Cerebellar nuclear complex (tissue), 1 donor: Measurements from ENCODE around the gene PTPRZ1.

Source experiments
- DNase-seq, 2 experiments: peaks; one replicate each; lab custom pipeline; 2025; lab: John Stamatoyannopoulos, UW

Gene PTPRZ1

GRCh38 chr7:122055073-122055472, 182.1 kb downstream of the PTPRZ1 start:
- no peak for DNase-seq

DNA sequence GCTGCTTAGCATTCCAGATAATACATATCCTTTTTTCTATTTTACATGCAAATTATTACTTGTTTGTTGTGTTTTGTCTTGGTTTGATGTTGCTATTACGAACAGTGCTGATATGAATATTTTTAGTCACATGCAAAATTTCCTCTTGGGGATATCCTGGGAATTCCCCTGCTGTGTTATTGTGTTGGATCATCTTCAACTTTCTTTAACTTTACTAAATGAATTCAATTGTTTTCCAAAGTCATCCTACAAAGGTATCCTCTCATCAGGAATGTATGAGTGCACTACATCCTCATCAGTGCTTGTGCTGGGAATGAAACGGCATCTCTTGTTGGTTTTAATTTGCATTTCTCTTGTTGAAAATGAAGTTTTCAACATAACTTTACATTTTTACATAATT, 184.0 kb downstream of the PTPRZ1 start:
- no peak for DNase-seq

DNA sequence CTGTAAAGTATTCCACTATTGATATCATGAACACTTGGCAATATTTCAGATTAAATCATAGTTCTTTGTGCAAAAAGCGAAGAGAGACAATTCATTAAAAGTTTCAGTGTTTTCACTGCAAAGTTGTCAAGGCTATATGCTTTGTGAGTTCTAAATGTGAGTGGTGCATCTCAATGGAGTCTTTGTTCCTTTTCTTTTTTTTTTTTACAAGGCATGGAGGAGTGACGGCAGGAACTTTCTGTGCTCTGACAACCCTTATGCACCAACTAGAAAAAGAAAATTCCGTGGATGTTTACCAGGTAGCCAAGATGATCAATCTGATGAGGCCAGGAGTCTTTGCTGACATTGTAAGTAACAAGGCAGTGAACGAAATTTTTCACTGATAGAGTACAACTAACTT, 186.6 kb downstream of the PTPRZ1 start:
- no peak for DNase-seq

DNA sequence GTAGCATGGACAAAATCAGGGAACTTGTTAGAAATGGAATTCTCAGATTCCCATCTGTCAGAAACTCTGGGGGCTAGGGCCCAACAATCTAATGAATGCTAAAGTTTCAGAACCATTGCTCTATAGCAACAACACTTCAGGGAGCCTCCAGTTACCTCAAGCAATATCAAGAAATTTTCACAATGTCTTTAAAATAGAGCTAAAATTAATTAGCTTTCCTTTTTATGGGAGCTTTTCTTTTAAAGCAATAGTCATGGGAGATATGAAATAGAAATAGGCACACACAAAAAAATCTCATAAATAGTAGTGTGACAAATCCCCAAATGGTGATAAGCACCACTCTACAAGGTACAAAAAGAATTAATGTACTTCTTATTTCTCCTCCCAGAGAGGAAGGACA, 190.2 kb downstream of the PTPRZ1 start:
- no peak for DNase-seq

GRCh38 chr7:122064971-122065370, 192.0 kb downstream of the PTPRZ1 start:
- no peak for DNase-seq

GRCh38 chr7:122067077-122067476, 194.1 kb downstream of the PTPRZ1 start:
- no peak for DNase-seq

GRCh38 chr7:122068046-122068445, 195.1 kb downstream of the PTPRZ1 start:
- DNase-seq: no peak

- DNase-seq: no peak
Measured at GRCh38 chr7:122068999-122069398, 196.0 kb downstream of the PTPRZ1 start.

DNA sequence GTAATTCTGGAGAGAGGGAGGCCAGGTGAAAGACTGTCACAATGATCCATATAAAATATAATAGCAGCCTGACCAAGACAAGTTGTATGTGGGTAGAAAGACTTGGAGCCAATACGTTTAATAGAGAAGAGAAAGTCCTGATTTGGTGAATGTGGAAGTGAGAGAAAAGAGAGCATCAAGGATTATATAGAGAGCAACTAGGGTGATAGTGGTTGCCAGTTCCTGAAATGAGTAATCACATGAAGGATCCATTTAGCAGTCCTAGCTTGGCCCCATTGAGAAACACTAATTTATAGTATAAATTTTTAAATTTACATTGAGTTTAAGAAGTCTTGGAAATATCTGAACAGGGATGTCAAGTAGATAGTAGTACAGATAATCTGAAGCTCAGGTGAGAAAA, 197.1 kb downstream of the PTPRZ1 start:
- DNase-seq: no peak

DNA sequence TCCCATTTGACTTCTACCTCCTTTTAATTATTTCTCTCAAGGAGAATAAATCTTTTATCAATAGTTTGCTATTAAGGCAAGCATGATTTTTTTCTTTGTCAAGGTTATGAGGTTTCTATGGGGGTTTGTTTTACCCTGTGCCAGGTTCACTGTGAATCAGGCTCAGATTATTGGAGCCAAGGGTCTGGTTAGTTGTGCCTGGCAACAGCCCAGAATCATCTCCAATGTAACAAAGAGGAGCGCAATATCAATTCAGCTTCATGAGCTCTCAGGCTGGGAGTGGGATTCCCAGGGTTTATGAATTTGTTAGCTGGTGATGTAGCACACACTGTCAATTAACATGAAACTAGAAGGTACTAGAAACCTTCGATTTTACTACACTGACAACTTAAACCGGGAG, 197.9 kb downstream of the PTPRZ1 start:
- no peak for DNase-seq

- no peak for DNase-seq
Measured at GRCh38 chr7:122072272-122072671, 199.3 kb downstream of the PTPRZ1 start.

DNA sequence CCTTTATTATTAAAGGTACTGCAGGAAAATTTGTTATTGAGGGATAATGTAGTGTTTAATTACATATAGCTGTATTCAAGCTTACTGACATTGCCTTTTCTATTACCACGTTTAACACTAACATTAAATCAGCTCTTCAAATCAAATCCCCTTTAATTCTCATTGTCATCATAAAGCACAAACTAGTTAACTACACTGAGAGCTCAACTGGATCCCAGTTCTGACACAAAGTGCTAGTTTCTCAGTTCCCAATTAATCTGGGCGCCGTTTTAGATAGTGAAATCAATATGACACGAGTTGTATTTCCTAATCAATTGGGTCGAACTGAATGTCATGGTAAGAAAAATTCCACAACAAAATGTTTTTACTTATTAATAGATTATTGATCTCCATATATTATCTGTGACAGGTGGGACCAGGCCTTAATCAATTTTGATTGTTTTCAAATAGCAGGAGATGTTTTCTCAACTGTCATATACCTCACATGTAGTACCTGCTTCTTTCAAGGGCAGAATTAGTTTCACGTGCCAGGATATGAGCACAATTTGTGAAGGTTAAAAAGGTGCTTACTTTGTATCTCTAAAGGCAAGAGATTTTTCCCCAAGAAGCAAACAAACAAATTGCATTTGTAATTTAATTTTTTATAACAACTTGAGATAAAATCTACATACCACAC, 200.1 kb downstream of the PTPRZ1 start:
- DNase-seq: no peak

DNA sequence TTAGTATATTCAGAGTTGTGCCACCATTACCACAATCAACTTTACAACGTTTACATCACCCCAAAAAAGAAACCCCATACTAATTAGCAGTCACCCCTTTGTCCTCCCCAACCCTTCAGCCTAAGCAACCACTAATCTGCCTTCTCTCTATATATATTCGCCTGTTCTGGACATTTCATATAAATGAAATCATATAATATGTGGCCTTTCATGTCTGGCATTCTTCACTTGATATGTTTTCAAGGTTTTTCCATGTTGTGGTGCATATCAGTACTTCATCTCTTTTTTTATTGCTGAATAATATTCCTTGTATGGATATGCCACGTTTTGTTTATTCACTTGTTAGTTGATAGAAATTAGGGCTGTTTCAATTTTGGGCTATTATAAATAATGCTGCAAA, 200.7 kb downstream of the PTPRZ1 start:
- no peak for DNase-seq

DNA sequence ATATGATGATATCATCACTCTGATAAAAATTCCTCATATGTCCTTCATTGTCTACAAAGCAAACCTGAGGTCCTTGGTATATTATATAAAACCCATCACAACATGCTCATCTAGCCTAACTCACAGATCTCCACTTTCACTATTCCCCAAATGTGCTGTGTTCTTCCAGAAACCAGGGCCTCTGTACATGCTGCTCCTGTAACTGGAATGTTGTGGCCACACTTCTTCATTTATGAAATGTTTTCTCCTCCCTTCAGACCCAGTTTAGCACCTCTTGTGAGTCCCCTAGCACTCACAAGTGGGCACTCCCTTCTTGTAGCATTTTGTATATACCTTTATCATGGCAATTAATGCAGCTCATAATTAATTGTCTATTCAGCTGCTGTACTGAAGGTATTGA, 209.2 kb downstream of the PTPRZ1 start:
- DNase-seq: no peak

GRCh38 chr7:122082670-122083069, 209.7 kb downstream of the PTPRZ1 start:
- DNase-seq: no peak

GRCh38 chr7:122092964-122093797, 220.2 kb downstream of the PTPRZ1 start:
- DNase-seq: no peak

DNA sequence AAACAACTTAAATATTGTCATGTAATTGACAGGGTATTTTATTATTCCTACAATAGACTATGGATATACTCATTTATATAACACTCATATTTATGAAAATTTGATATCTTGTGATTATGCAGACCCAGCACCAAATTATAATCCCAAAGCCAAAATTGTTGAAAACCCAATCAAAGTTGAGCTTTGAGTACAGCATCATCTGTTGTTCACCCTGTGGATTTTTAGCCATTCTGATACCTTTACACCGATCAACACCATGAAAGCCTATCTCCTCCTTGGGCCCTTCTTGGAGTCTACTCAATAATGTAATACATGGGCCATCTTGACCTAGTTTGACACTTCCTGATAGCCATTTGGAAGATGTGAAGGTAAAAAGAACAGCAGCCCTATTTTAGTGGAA, 221.6 kb downstream of the PTPRZ1 start:
- no peak for DNase-seq

DNA sequence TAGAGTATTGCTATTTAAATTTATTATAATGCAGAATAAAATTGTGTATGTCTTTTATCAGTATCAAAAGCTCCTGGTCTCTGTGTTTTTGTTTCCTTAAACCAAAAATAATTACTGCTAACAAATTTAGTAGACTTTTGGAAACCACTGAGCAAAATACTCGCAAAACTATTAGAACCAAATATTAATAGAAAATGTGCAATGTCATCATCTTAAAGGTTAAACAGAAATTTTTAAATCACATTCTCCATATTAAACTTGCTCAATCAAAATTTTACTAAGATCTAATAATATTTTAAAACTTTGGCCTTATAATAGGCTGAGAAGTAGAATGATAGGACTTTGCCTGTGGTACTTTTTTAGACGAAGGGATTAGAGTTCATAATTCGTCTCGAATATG, 222.7 kb downstream of the PTPRZ1 start:
- no peak for DNase-seq

- no peak for DNase-seq
Measured at GRCh38 chr7:122100021-122100420, 227.1 kb downstream of the PTPRZ1 start.

DNA sequence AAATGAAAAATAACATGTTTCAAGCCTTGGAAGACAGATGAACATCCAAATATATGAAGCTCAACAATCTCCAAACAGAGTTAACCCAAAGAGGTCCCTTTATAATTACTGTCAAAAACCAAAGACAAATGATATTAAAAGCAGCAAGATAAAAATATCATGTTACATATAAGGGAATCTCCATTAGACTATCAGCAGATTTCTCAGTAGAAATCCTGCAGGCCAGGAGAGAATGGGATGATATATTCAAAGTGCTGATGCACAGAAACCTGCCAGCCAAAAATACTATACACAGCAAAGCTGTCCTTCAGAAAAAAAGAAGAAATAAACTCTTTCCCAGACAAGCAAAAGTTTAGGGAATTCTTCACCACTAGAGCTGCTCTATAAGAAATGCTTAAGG, 230.1 kb downstream of the PTPRZ1 start:
- no peak for DNase-seq
